CD14-positive monocyte (primary cell): ENCODE results near the gene FIBIN. TPM values are rescaled to one million over a fixed set of nuclear protein-coding genes. Genes with fewer than 3 reads are reported as not detected.

Source experiments
- DNase-seq, 3 donors: peaks; one replicate each; pipeline ENCODE4 v3.0.0-alpha.2; 2011 to 2022
- H2AFZ ChIP-seq: 2 replicates; pipeline ENCODE4 v1.6.0; 2012; ENCODE audit warnings: mild to moderate bottlenecking, low read depth, low read length, inconsistent platforms; ENCODE audit not compliant: insufficient read depth, poor library complexity, severe bottlenecking
- H3K27ac ChIP-seq, 2 donors: 1 replicate in 1 of 2; 2 replicates in 1 of 2; pipeline ENCODE4 v1.5.1; 2012 to 2013; ENCODE audit warnings: low read length in 2 of 2, control low read depth in 1 of 2, inconsistent platforms in 1 of 2, low read depth in 1 of 2, mild to moderate bottlenecking in 1 of 2
- H3K27me3 ChIP-seq, 2 donors: one replicate each; pipeline versions ENCODE4 v1.6.0 to v1.6.1; 2011 to 2013; ENCODE audit warnings: low read length in 2 of 2; ENCODE audit not compliant: control insufficient read depth in 2 of 2, insufficient read depth in 2 of 2
- H3K36me3 ChIP-seq, 2 donors: replicated peaks in 1 of 2; 1 replicate in 1 of 2; 2 replicates in 1 of 2; pipeline versions ENCODE4 v1.5.1 to v1.6.1; 2012 to 2013; ENCODE audit warnings: low read length in 2 of 2, control low read depth in 1 of 2, inconsistent platforms in 1 of 2, mild to moderate bottlenecking in 1 of 2; ENCODE audit not compliant: insufficient read depth in 2 of 2, control insufficient read depth in 1 of 2
- H3K4me1 ChIP-seq, 2 donors: 1 replicate in 1 of 2; 2 replicates in 1 of 2; pipeline versions ENCODE4 v1.5.1 to v1.6.1; 2012 to 2013; ENCODE audit warnings: low read length in 2 of 2, control low read depth in 1 of 2, inconsistent platforms in 1 of 2, mild to moderate bottlenecking in 1 of 2, moderate library complexity in 1 of 2; ENCODE audit not compliant: insufficient read depth in 2 of 2, control insufficient read depth in 1 of 2
- H3K4me2 ChIP-seq: replicated peaks from 2 replicates; pipeline ENCODE3; 2012; ENCODE audit warnings: low read length, moderate library complexity, mild to moderate bottlenecking; ENCODE audit not compliant: poor library complexity, severe bottlenecking; ENCODE audit errors: extremely low read depth
- H3K4me3 ChIP-seq, 3 experiments: fragments of 200-600 bp in 1 of 3; sonication (generic) in 1 of 3; replicated peaks in 1 of 3; 1 replicate in 2 of 3; 2 replicates in 1 of 3; pipeline ENCODE4 v1.5.1; 2011 to 2013; ENCODE audit warnings: low read length in 3 of 3, mild to moderate bottlenecking in 3 of 3, control low read depth in 2 of 3, low read depth in 2 of 3, inconsistent platforms in 1 of 3, moderate library complexity in 1 of 3
- H3K79me2 ChIP-seq: 2 replicates; pipeline ENCODE4 v1.6.0; 2012; ENCODE audit warnings: mild to moderate bottlenecking, control low read depth, inconsistent platforms, low read length, moderate library complexity; ENCODE audit not compliant: insufficient read depth
- H3K9ac ChIP-seq: 2 replicates; pipeline ENCODE4 v1.6.0; 2017; ENCODE audit warnings: low read length, mild to moderate bottlenecking; ENCODE audit not compliant: insufficient read depth, poor library complexity, severe bottlenecking
- H3K9me3 ChIP-seq, 2 donors: replicated peaks in 1 of 2; 1 replicate in 1 of 2; 2 replicates in 1 of 2; pipeline versions ENCODE4 v1.5.1 to v1.6.1; 2012 to 2013; ENCODE audit warnings: low read length in 2 of 2, control low read depth in 1 of 2; ENCODE audit not compliant: control insufficient read depth in 1 of 2, insufficient read depth in 1 of 2
- H4K20me1 ChIP-seq: 2 replicates; pipeline ENCODE4 v1.6.0; 2012; ENCODE audit warnings: mild to moderate bottlenecking, low read length, control low read depth, moderate library complexity; ENCODE audit not compliant: insufficient read depth
- H3K27ac Mint-ChIP-seq, 7 donors: one replicate each; pipeline ENCODE4 v1.8.0; 2020; ENCODE audit warnings: mild to moderate bottlenecking in 7 of 7, mixed read lengths in 7 of 7, moderate library complexity in 6 of 7, inconsistent platforms in 2 of 7
- H3K27me3 Mint-ChIP-seq, 3 donors: one replicate each; pipeline ENCODE4 v1.8.0; 2021 to 2022; ENCODE audit warnings: low read depth in 3 of 3, mild to moderate bottlenecking in 3 of 3, mixed read lengths in 3 of 3, moderate library complexity in 3 of 3, inconsistent platforms in 1 of 3
- H3K36me3 Mint-ChIP-seq, 2 donors: one replicate each; pipeline ENCODE4 v1.8.0; 2020; ENCODE audit warnings: mixed read lengths in 2 of 2, inconsistent platforms in 1 of 2, mild to moderate bottlenecking in 1 of 2
- H3K4me1 Mint-ChIP-seq: one replicate; pipeline ENCODE4 v1.8.0; 2020; ENCODE audit warnings: mild to moderate bottlenecking, mixed read lengths
- H3K4me3 Mint-ChIP-seq, 2 donors: one replicate each; pipeline ENCODE4 v1.8.0; 2020; ENCODE audit warnings: mild to moderate bottlenecking in 2 of 2, mixed read lengths in 2 of 2, moderate library complexity in 1 of 2
- H3K9me3 Mint-ChIP-seq, 7 donors: one replicate each; pipeline ENCODE4 v1.8.0; 2020 to 2022; ENCODE audit warnings: mixed read lengths in 7 of 7, mild to moderate bottlenecking in 6 of 7, moderate library complexity in 6 of 7, inconsistent platforms in 2 of 7
- WGBS: methylation state at CpG from one replicate; pipeline ENCODE4 v1.1.5; 2013; ENCODE audit warnings: missing lambda C conversion rate; ENCODE audit not compliant: insufficient coverage; 5-methylcytosine and 5-hydroxymethylcytosine counted together
- intact Hi-C, 2 donors: fragments of 100-400 bp; cut with micrococcal nuclease; formaldehyde crosslinking; loops; one replicate each; pipeline versions ENCODE4 v1.15.0 to v1.15.1; 2023
- polyA plus RNA-seq, 3 donors: library from polyadenylated mRNA; depleted of rRNA in 1 of 3; unstranded in 2 of 3; stranded (reverse) in 1 of 3; fragments of 300-500 nt in 2 of 3; fragments of >200 nt in 1 of 3; fragmentation: Illumina TruSeq in 2 of 3; gene quantifications; 1 replicate in 2 of 3; 2 replicates in 1 of 3; pipeline ENCODE4 v1.2.3, GENCODE V29; 2012 to 2021
- TF ChIP-seq, protein P1 (sequence below): fragments of 200-600 bp; IDR thresholded peaks from one replicate; pipeline ENCODE4 v1.8.0; 2022; ENCODE audit warnings: antibody characterized with exemption, mild to moderate bottlenecking

FIBIN gene
- polyA plus RNA-seq, 3 donors = not detected

DNA sequence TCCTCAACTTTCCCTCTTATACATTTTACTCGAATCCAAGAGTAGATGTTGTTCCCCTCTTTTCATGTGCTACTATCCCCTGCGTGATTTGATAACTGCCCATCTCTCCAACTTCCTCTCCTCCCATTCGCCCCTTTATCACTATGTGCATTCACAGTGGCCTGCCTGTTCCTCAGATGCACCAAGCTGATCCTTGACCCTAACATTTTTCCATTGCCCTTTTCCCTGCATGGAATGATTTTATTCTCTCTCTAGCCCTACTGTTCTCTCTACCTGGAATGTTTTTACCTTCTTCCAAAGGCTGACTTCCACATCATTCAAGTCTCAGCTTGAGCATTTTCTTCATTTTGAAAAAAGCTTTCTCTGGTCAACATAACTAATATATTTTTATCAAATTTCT lies 31.0 kb downstream of the FIBIN start:
- no peaks in the 10 kb centered on the region for H3K9me3 ChIP-seq
- no peaks in the 10 kb centered on the region for H4K20me1 ChIP-seq
- Mint-ChIP-seq H3K9me3 (peaks cover 0 to 7% (median 2%) of the 10 kb centered on the region in 7 donors), H3K27me3 (no peaks in the 10 kb centered on the region), H3K4me1 (no peaks in the 10 kb centered on the region), H3K36me3 (no peaks in the 10 kb centered on the region), H3K4me3 (no peak overlapping the region), H3K27ac (no peak overlapping the region)
- WGBS = 79% methylated on average over 3 of the region's 3 CpGs
- H3K4me2 ChIP-seq = no peak overlapping the region
- intact Hi-C loops = no loop called here
- H3K9ac ChIP-seq = no peak overlapping the region
- no peaks in the 10 kb centered on the region for H3K27me3 ChIP-seq
- TF ChIP-seq, protein P1, sequence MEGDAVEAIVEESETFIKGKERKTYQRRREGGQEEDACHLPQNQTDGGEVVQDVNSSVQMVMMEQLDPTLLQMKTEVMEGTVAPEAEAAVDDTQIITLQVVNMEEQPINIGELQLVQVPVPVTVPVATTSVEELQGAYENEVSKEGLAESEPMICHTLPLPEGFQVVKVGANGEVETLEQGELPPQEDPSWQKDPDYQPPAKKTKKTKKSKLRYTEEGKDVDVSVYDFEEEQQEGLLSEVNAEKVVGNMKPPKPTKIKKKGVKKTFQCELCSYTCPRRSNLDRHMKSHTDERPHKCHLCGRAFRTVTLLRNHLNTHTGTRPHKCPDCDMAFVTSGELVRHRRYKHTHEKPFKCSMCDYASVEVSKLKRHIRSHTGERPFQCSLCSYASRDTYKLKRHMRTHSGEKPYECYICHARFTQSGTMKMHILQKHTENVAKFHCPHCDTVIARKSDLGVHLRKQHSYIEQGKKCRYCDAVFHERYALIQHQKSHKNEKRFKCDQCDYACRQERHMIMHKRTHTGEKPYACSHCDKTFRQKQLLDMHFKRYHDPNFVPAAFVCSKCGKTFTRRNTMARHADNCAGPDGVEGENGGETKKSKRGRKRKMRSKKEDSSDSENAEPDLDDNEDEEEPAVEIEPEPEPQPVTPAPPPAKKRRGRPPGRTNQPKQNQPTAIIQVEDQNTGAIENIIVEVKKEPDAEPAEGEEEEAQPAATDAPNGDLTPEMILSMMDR = no peak
- H3K4me1 ChIP-seq = no peaks in the 10 kb centered on the region
- H3K36me3 ChIP-seq = no peaks in the 10 kb centered on the region
- DNase-seq = no peak
- H3K27ac ChIP-seq = no peak overlapping the region
- H3K79me2 ChIP-seq = no peaks in the 10 kb centered on the region
- no peak overlapping the region for H3K4me3 ChIP-seq
- no peak overlapping the region for H2AFZ ChIP-seq

DNA sequence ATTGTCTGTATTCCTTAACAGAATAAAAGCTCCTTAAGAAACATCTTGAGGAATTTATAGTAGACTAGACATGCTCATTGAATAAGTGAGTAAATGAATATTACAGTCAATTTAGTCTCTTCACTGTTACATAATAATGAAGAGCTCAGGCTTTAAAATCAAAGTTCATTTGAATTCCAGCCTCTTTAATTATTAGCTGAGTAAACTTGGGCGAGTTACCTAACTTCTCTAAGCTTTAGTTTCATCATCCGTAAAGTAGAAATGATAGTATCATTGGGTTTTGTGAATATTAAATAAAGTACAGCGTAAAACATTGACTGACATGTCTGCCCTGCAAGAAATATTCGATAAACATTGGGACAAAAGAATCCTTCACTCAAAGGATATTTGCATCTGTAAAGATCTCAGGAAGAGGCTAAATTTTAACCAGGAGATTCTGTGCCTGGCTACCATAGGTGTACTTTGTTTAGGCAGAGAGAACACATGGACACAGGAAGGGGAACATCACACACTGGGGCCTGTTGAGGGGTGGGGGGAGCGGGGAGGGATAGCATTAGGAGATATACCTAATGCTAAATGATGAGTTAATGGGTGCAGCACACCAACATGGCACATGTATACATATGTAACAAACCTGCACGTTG lies 31.5 kb downstream of the FIBIN start:
- no peak overlapping the region for H3K4me2 ChIP-seq
- H2AFZ ChIP-seq = no peak overlapping the region
- no peaks in the 10 kb centered on the region for H4K20me1 ChIP-seq
- H3K27ac Mint-ChIP-seq = no peak overlapping the region
- no peaks in the 10 kb centered on the region for H3K79me2 ChIP-seq
- H3K4me3 Mint-ChIP-seq = no peak overlapping the region
- no peaks in the 10 kb centered on the region for H3K4me1 Mint-ChIP-seq
- no peaks in the 10 kb centered on the region for H3K4me1 ChIP-seq
- no peak overlapping the region for H3K4me3 ChIP-seq
- TF ChIP-seq, protein P1 = no peak
- DNase-seq = no peak
- H3K36me3 Mint-ChIP-seq = no peaks in the 10 kb centered on the region
- 100% methylated on average over 1 of the region's 6 CpGs for WGBS
- peaks cover 0 to 9% (median 2%) of the 10 kb centered on the region in 7 donors for H3K9me3 Mint-ChIP-seq
- no peaks in the 10 kb centered on the region for H3K36me3 ChIP-seq
- no peak overlapping the region for H3K27ac ChIP-seq
- H3K9me3 ChIP-seq = peaks cover 0 to 6% of the 10 kb centered on the region in 2 donors
- intact Hi-C loops = no loop called here
- H3K27me3 Mint-ChIP-seq = no peaks in the 10 kb centered on the region
- H3K27me3 ChIP-seq = no peaks in the 10 kb centered on the region
- no peak overlapping the region for H3K9ac ChIP-seq
